ENCODE data around the gene VMP1. TPM values are rescaled to one million over a fixed set of nuclear protein-coding genes. Genes with fewer than 3 reads are reported as not detected.

The VMP1 gene
- total RNA-seq, 1 experiment from 2014 or later = 107 TPM

DNA sequence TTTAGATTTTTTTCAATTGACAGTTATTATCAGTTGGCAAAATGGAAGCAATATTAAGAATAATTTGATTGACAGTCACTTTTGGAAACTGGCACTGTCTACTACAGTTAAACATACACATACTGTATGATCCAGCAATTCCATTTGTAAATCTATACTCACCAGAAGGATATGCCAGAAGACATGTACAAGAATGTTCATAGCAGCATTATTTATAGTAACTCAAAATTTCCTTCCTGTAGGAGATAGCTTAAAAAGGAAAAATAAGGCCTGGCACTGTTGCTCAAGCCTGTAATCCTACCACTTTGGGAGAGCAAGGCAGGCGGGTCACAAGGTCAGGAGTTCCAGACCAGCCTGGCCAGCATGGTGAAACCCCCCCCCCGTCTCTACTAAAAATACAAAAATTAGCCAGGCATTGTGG, 89.3 kb downstream of the VMP1 start:
- TF ChIP-seq, protein P1, sequence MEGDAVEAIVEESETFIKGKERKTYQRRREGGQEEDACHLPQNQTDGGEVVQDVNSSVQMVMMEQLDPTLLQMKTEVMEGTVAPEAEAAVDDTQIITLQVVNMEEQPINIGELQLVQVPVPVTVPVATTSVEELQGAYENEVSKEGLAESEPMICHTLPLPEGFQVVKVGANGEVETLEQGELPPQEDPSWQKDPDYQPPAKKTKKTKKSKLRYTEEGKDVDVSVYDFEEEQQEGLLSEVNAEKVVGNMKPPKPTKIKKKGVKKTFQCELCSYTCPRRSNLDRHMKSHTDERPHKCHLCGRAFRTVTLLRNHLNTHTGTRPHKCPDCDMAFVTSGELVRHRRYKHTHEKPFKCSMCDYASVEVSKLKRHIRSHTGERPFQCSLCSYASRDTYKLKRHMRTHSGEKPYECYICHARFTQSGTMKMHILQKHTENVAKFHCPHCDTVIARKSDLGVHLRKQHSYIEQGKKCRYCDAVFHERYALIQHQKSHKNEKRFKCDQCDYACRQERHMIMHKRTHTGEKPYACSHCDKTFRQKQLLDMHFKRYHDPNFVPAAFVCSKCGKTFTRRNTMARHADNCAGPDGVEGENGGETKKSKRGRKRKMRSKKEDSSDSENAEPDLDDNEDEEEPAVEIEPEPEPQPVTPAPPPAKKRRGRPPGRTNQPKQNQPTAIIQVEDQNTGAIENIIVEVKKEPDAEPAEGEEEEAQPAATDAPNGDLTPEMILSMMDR (conservative IDR thresholded peaks at IDR 0.05; ENCODE audit: low read depth, low read length) = no peak
- TF ChIP-seq EZH2 (IDR thresholded peaks at IDR 0.05; ENCODE audit: borderline replicate concordance, low read depth, low read length, poor library complexity, severe bottlenecking) = no peak
- intact Hi-C loops (cut with micrococcal nuclease; ENCODE audit: unreplicated experiment) = no loop called here
- no peak for DNase-seq (ENCODE audit: low spot score)
- H3K4me3 ChIP-seq (ENCODE audit: low read depth, low read length, poor library complexity, severe bottlenecking) = no peak overlapping the region
- H3K9me3 ChIP-seq (ENCODE audit: low read depth, low read length, poor library complexity, severe bottlenecking) = no peaks in the 10 kb centered on the region
- H3K4me1 ChIP-seq (ENCODE audit: insufficient read depth, low read length, poor library complexity, severe bottlenecking) = peaks cover 7% of the 10 kb centered on the region
- POLR2A ChIA-PET (ENCODE audit: low non-redundant PET) = no interaction called here
- peak overlapping the region; percentile 4 for H3K27ac ChIP-seq (ENCODE audit: low read depth, low read length, poor library complexity, severe bottlenecking)
- CTCF ChIA-PET = no interaction called here
- BruUV-seq (replicated peaks) = no TSS peak
- no peaks in the 10 kb centered on the region for H3K27me3 ChIP-seq (replicated peaks; ENCODE audit: insufficient read depth, low read depth, low read length, poor library complexity)
- no peaks in the 10 kb centered on the region for H3K36me3 ChIP-seq (ENCODE audit: insufficient read depth, low read length, poor library complexity, severe bottlenecking)

DNA sequence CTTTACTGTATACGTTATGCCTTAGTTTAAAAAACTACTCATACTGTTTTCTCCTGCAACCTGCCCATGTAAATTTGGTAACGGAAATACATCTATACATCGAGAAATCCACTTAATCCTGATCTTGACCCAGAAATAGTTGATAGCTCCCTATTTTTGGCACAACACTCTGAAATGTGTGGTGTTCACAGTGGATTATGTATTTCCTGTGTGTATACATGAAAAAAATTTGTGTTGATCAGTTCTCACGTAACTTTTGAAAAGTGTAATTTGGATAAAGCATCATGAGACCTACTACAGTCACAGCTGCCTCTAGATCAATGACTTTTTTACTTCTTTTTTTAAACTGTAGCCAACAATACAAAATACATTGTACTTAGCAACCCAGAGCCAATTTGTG, 90.7 kb downstream of the VMP1 start:
- H3K27ac ChIP-seq (ENCODE audit: low read depth, low read length, poor library complexity, severe bottlenecking) = peak overlapping the region; percentile 31
- DNase-seq (ENCODE audit: low spot score) = no peak
- no TSS peak for BruUV-seq (replicated peaks)
- intact Hi-C loops (cut with micrococcal nuclease; ENCODE audit: unreplicated experiment) = no loop called here
- no peaks in the 10 kb centered on the region for H3K27me3 ChIP-seq (replicated peaks; ENCODE audit: insufficient read depth, low read depth, low read length, poor library complexity)
- no peaks in the 10 kb centered on the region for H3K9me3 ChIP-seq (ENCODE audit: low read depth, low read length, poor library complexity, severe bottlenecking)
- no peak overlapping the region for H3K4me3 ChIP-seq (ENCODE audit: low read depth, low read length, poor library complexity, severe bottlenecking)
- POLR2A ChIA-PET (ENCODE audit: low non-redundant PET) = no interaction called here
- no peak for TF ChIP-seq EZH2 (IDR thresholded peaks at IDR 0.05; ENCODE audit: borderline replicate concordance, low read depth, low read length, poor library complexity, severe bottlenecking)
- TF ChIP-seq, protein P1 (conservative IDR thresholded peaks at IDR 0.05; ENCODE audit: low read depth, low read length) = no peak
- CTCF ChIA-PET = no interaction called here
- no peaks in the 10 kb centered on the region for H3K36me3 ChIP-seq (ENCODE audit: insufficient read depth, low read length, poor library complexity, severe bottlenecking)
- peaks cover 3% of the 10 kb centered on the region for H3K4me1 ChIP-seq (ENCODE audit: insufficient read depth, low read length, poor library complexity, severe bottlenecking)

DNA sequence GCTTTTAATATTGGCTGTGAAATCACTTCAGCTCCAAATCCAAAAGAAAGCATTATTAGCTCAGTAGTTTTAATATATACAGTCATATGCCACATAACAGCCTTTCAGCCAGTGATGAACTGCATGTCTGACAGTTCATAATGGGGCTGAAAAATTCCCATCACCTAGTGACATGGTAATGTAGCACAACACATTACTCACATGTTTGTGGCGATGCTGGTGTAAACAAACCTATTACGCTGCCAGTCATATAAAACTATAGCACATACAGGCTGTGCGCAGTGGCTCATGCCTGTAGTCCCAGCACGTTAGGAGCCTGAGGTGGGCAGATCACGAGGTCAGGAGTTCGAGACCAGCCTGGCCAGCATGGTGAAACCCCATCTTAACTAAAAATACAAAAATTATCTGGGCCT, 93.1 kb downstream of the VMP1 start:
- ChIA-PET CTCF (interaction anchor here (0.5 kb wide), 1 partner anchor 184 kb away, joined by 3 read pairs; no protein-coding TSS in a partner anchor), POLR2A (ENCODE audit: low non-redundant PET) (no interaction called here)
- Histone ChIP-seq H3K9me3 (ENCODE audit: low read depth, low read length, poor library complexity, severe bottlenecking) (no peaks in the 10 kb centered on the region), H3K36me3 (ENCODE audit: insufficient read depth, low read length, poor library complexity, severe bottlenecking) (no peaks in the 10 kb centered on the region), H3K4me1 (ENCODE audit: insufficient read depth, low read length, poor library complexity, severe bottlenecking) (peaks cover 23% of the 10 kb centered on the region), H3K27ac (ENCODE audit: low read depth, low read length, poor library complexity, severe bottlenecking) (no peak overlapping the region), H3K4me3 (ENCODE audit: low read depth, low read length, poor library complexity, severe bottlenecking) (no peak overlapping the region), H3K27me3 (replicated peaks; ENCODE audit: insufficient read depth, low read depth, low read length, poor library complexity) (no peaks in the 10 kb centered on the region)
- intact Hi-C loops (cut with micrococcal nuclease; ENCODE audit: unreplicated experiment) = loop anchor here (5.0 kb wide), 1 partner anchor 37 kb away; no protein-coding TSS in a partner anchor
- no peak for DNase-seq (ENCODE audit: low spot score)
- no TSS peak for BruUV-seq (replicated peaks)
- TF ChIP-seq, protein P1 (conservative IDR thresholded peaks at IDR 0.05; ENCODE audit: low read depth, low read length) = no peak
- no peak for TF ChIP-seq EZH2 (IDR thresholded peaks at IDR 0.05; ENCODE audit: borderline replicate concordance, low read depth, low read length, poor library complexity, severe bottlenecking)

All from A673 (cell line).